ENCODE measurements around the gene CAPN9.
"Not testable (repeated sequence)": the region's sequence is repeated elsewhere in the genome, so short reads cannot be mapped to it uniquely, and the experiment has no call there.

Gene CAPN9, protein sequence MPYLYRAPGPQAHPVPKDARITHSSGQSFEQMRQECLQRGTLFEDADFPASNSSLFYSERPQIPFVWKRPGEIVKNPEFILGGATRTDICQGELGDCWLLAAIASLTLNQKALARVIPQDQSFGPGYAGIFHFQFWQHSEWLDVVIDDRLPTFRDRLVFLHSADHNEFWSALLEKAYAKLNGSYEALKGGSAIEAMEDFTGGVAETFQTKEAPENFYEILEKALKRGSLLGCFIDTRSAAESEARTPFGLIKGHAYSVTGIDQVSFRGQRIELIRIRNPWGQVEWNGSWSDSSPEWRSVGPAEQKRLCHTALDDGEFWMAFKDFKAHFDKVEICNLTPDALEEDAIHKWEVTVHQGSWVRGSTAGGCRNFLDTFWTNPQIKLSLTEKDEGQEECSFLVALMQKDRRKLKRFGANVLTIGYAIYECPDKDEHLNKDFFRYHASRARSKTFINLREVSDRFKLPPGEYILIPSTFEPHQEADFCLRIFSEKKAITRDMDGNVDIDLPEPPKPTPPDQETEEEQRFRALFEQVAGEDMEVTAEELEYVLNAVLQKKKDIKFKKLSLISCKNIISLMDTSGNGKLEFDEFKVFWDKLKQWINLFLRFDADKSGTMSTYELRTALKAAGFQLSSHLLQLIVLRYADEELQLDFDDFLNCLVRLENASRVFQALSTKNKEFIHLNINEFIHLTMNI

GRCh38 chr1:230747127-230747730 lies at the start of gene CAPN9:
CAPN9 (plus strand) TSS chr1:230747388; CDS start chr1:230747497, 109 bp downstream.
- no peak for DNase-seq (ENCODE audit: low spot score)

DNA sequence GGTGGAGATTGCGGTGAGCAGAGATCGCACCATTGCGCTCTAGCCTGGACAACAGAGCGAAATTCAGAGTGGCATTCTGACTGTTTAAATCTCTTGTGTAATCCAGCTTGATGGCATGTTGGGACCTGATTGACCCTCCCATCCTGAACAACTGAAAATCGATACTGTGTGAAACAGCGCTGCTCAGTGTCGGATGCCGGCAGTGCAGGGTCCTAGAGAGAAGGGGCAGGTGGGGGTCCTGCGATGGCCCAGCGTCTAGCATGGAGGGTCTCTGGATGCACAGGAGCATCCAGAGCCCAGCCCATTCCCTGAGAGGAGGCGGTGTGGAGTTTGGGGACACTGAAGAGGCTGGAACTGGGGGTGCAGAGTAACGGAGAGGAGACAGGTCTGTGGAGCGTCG lies 49.1 kb upstream of the CAPN9 start:
- DNase-seq (ENCODE audit: low spot score), result no peak

GRCh38 chr1:230698964-230699363 lies 48.2 kb upstream of the CAPN9 start:
- DNase-seq (ENCODE audit: low spot score), result not testable (repeated sequence)

DNA sequence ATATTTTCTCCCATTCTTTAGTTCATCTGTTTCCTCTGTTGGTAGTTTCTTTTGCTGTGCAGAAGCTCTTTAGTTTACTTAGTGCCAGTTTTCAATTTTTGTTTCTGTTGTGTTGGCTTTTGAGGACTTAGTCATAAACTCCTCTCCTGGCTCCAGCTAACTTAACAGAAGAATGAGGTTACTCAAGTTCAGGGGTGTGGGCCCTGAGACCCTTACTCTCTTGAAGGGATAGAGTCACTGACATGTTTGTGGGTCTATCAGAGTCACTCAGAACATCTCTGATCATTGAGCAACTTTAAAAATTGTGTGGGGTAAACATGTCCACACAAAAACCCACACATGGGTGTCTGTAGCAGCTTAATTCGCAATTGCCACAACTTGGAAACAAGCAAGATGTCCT lies 47.5 kb upstream of the CAPN9 start:
- no peak for DNase-seq (ENCODE audit: low spot score)

- DNase-seq (ENCODE audit: low spot score), result no peak
Observed at GRCh38 chr1:230700132-230700531, 47.1 kb upstream of the CAPN9 start.

GRCh38 chr1:230701434-230701833 lies 45.8 kb upstream of the CAPN9 start:
- no peak for DNase-seq (ENCODE audit: low spot score)

GRCh38 chr1:230701895-230702768 lies 45.1 kb upstream of the CAPN9 start:
- DNase-seq (ENCODE audit: low spot score), result no peak

DNA sequence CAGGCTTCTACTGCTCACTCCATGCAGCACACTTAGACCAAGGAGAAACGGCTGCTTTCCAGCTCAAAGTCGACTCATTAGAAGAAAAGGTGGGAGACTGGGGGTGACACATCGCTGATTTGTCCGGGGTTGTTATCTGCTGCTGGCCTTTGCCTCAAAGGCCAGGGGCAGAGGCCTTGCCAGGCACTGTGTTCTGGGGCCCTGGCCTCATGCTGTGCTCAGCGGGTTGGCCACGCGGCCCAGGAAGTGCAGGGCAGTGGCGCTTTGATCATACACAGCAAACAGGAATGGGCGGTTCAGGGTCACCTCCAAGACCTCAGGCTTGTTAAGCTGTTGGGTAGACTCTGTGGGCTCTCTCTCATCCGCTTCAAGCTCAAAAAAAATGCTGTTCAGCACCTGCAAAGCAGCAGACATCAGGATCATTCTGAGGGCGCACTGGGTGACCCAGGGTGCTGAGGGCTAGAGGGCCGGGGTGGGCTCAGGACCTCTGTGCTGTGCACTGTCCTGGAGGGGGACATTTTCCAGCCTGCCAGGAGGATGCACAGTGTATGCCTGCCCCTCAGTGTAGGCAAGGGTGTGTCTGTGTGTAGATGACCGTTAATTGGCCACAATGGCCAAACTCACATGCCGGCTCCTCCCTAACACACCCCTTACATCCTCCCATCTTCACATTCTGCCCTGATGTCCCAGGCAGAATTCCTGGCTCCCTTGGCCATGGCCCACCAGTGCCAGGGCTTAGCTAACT lies 44.1 kb upstream of the CAPN9 start:
- DNase-seq (ENCODE audit: low spot score), result no peak

DNA sequence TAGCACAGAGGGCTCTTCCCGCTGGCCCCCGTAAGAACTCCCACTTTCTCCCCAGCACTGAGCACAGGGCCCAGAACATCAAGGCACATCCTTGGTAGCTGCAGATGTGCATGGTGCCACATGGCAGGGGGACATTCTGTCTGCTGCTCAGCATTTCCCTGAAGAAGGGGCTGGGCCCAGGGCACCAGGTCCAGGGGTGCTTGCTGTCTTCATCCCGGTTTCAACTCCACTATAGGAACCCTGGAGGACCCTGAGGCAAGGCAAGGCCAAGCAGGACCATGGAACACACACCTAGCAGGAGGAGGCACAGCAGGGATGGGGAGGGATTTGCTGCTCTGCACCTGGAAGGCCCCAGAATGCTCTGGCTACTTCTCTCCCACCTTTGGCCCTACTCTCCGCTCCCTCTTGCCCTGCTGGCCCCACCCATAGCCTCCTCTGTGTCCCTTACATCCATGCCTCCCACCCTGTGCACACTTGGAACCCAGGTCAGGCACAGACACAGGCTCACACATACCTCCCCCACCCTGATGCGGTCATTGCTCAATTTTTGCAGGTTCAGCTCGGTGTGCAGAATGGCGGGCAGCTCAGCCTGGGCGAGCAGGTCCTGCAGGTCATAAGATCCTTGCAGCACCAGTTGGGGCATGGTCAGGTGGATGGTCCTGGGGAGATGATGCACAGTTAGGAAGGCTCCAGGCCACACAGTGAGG lies 43.4 kb upstream of the CAPN9 start:
- DNase-seq (ENCODE audit: low spot score), result no peak

DNA sequence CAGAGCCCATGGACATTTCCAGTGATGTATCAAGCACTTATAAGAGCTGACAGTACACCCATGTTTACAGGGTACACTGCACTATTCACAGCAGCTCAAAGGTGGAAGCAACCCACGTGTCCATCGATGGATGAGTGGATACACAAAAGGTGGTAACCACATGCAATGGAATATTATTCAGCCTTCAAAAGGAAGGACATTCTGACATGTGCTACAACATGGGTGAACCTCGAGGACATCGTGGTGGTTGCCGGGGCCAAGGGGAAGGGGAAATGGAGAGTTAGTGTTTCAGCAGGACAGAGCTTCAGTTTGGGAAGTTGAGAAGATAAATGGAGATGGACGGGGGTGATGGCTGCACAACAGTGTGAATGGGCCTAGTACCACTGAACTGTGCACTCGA lies 42.4 kb upstream of the CAPN9 start:
- no peak for DNase-seq (ENCODE audit: low spot score)

DNA sequence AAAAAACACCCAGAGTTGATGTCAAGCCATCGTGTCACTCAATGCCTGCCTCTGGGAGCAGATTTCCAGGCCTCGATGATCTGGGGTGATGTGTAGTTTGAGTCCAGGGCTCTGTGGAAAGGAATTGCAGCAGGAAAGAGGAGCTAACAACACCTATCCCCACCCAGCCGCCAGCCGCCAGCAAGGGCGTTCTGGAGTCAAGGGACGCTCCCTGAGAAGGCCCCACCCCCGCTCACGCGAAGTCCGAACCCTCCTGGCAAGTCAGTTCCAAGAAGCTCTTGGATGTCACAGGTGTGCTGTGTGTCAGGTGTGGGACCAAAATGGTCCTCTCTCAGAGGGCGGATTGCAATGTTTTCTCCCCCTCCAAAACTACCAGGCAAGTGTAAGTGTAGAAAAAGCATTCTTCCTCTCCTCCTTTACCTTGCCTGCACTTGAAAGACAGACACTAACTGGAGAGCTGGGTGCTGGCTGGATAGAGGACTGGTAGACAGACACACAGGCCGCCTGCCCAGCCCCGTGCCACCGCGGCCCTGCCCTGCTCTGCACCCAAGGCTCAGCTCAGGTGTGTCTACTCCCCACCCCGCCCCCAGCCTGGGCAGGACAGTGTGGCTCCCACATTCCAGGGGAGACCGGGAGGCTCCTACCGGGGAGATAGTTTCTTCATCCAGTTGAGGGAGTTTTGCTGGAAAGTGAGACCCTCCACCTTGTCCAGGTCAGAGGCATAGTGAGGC lies 41.7 kb upstream of the CAPN9 start:
- no peak for DNase-seq (ENCODE audit: low spot score)

- no peak for DNase-seq (ENCODE audit: low spot score)
Observed at GRCh38 chr1:230706020-230706699, 41.0 kb upstream of the CAPN9 start.

GRCh38 chr1:230706887-230707731 lies 40.1 kb upstream of the CAPN9 start:
- no peak for DNase-seq (ENCODE audit: low spot score)

DNA sequence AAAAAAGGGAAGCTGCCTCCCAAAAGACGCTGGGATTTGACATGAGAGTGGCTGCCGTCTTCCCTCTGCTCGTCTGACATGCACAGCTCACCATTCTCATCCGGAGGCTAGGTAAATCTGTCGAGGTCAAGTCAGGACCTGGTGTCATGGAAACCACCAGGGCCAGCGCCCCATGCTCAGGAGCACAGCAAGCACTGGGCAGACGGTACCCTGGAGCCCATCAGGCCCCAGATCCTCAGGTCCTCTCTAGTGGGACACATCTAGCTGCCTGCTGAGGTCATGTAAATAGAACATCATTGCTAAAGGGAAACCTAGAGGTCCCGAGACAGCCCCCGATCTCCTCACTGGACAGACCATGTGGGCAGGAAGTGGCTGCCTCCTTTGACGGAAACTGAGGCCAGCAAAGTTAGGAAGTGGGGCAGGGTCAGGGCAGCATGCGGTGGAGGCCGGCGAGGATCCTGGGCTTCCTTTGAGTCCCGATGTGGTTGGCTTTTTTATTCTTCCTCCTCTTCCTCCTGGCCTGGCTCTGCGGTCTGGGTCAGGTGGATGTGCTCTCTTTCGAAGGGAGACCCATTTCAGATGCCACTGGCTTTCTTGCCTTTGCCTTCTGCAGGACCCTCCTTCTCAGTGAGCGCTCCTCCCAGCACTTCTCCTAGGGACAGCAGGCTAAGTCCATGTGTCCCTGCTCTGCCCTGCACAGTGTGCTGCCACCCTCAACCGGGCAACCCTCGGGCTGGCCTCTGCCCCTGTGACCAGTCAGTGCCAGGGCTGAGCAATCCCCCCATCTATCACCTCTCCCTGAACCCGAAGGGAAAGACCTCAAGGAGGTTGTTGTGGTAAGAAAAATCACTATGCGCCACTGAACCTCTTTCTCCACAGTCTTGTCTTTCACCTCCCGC lies 39.2 kb upstream of the CAPN9 start:
- DNase-seq (ENCODE audit: low spot score), result no peak

GRCh38 chr1:230708631-230709580 lies 38.3 kb upstream of the CAPN9 start:
- DNase-seq (ENCODE audit: low spot score), result no peak
